Activated CD8-positive, alpha-beta memory T cell treated with anti-CD3 and anti-CD28 coated beads for 24 hours (primary cell): Measurements from ENCODE around the gene GEMIN4.
"Not testable (repeated sequence)": the region's sequence is repeated elsewhere in the genome, so short reads cannot be mapped to it uniquely, and the experiment has no call there.

Experiments used
- DNase-seq: peaks from one replicate; pipeline ENCODE4 v3.0.0-alpha.2; 2020

Gene GEMIN4

DNA sequence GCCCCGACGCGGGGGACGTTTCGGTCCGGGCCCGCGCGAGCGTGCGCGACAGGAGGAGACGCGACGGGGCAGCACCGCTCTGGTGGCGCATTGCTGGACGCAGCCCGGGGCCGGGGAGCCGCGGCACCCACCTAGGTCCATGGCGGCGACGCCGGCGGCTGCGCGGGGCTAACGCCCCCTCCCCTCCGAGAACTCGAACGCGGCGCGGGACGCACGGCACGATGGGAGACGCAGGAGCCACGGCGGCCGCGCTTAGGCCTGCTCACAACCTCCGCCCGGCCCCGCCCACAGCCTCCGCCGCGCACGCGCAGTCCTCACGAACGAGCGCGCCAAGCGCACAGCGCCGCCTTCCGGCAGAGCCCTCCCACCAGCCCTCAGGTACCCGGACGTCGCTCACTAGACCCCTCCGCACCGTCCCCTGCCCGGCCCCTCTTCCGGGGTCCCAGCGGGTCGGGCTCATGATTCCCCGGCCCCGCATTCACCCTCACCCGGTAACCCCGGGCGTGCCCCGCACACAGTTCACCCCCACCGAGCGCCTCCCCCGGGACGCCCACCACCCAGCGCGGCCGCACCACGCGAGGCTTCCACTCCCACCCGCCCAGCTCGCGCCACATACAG lies at the start of gene GEMIN4:
TSS of gene GEMIN4 (minus strand) at position 263 of the 618 bp plus-strand sequence. CDS start at position 141, 122 bp downstream.
- peak; percentile 100 for DNase-seq

DNA sequence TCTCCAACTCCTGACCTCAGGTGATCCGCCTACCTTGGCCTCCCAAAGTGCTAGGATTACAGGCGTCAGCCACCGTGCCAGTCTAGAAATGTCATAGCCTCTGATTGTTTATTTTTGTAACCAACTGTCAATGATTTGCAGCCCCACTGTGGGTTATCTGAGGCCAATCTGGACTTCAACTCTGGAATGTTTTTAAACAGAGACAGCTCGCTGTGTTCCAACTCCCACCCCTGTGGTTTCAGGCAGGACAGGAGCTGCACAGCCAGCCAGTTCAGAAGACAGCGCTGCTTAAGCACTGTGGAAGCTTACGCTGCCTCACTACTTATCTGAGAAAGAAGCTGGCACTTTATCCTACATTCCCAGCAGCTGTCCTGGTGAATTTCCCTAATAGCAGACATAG lies 49.6 kb upstream of the GEMIN4 start:
- DNase-seq = no peak

DNA sequence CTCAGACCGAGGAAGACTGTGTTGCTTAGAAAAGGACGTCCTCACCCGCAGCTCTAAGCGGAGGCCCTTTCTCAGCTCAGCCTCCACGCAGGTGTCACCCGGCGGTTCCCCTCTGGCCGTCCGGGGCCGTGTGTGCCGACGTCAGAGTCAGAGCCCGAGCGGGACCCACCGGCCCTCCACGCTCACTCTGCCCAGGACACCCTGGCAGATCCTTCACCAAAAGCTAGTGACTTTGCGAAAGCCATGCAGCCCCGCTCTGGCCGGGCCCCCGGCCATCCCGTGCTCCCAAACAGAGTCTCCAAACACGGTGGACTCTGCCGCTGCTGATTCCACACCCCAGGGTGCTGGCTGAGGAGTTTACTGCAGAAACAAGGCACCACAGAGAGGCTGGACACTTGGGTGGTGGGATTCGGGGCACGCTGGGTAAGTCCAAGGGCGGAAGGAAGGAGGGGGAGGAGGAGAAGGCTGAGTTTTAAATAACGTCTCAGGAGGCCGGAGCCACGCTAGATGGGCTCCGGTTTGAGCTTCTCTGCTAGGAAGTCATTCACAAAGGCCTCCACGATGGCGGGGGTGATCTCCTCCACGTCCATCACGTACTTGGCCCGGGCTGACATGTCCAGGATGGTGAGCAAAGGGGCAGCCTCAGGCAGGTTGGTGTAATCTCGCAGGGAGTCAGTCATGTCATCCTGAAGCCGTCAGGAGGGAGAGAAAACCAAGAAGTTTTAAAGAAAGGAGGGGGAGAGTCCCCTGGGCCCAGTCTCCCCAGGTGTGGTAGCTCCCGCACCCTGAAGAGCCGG lies 48.6 kb upstream of the GEMIN4 start:
- DNase-seq = no peak

DNA sequence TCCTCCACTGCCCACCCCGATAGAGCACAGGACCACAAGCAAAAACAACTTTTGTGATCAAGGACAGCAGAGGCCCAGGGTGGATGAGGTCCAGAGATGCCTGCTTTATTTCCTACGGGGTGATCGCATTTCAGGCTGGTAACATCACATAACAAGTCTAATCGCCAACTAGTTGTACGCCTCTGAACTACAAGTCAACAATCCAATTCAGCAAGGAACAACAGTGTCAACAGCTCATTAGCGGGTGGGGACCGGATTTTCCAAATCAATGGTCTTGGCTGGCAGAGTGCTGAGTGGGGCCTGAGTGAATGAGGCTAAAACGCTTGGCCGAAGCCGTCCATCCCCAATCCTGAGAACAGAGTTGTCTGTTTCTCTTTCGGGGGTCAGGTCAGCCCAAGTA lies 47.2 kb upstream of the GEMIN4 start:
- no peak for DNase-seq

DNA sequence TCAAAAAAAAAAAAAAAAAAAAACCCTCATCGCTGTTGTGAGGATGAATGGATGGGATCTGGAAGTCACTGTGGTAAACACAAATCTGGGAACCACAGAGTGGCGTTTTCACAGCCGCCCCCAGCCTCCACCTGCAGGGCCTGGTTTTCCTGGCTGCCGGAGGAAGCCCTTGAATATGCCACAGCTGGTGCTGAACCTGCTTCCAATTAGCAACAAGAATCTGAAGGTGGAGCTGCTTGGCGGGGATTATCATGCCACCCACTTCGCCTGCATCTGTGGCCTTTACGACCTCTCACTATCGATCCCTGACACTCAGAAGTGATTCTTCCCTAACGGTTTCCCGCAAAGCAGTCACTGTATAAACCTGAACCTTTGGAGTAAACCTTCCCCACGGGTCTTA lies 46.2 kb upstream of the GEMIN4 start:
- DNase-seq = no peak

DNA sequence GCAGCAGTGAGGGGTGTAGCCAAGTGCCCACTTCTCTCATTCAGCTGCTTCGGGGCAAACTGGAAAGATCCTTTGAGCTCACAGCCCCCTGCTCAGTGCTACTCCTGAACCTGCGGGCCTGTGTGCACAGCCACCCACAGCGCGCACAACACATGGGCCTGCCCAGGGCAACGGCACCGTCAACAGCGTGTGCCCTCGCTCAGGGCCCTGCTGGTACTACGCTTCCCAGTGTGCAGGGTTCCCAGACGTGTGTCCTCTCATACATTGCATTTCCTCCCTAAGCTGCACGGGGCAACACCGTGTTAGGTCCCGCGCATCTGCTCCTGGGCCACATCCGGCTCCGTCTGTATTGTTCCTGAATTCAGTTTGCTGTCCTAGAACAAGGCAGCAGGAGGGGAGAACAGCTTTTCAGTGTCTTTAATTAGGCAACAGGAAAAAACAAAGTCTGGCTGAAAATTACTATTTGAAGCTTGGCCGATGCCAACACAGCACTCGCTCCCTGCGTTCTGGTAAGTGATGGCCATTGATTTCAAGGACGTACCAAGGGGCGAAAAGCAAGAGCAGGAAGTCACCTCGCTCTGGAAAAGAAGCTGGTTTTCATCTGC lies 45.3 kb upstream of the GEMIN4 start:
- no peak for DNase-seq

DNA sequence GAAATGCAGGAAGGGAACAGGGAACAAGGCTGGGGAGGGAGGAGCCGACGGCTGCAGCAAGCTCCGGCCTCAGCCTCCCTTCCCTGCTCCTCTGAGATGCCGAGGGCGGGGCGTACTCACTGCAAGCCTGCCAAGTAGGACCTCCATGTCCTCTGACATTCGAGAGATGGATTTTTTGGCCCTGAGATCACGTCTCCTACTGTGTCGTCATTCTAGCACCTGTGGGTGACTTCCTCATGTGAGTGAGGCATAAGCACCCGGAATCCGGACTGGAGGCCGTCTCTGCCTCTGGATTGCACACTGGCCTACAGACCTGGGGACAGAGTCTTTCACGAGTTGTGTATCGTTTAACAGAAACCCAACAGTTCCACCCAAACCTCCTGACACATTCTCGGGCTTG lies 44.5 kb upstream of the GEMIN4 start:
- DNase-seq = no peak

DNA sequence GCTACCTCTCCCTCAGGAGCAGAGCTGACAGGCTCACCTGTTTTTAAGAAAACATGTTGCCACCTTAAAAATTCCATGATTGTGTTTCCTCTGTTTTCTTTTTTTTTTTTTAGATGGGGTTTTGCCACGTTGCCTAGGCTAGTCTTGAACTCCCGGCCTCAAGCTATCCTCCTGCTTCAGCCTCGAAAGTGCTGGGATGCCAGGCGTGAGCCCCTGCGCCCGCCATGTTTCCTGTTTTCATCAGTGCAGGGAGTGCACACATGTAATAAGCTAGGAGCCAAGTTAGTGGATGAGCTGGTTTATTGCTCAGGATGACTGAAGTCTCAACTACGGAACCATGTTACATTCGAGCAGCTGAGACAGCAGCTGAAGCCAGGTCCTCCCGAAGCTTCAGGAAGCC lies 43.7 kb upstream of the GEMIN4 start:
- DNase-seq = no peak

DNA sequence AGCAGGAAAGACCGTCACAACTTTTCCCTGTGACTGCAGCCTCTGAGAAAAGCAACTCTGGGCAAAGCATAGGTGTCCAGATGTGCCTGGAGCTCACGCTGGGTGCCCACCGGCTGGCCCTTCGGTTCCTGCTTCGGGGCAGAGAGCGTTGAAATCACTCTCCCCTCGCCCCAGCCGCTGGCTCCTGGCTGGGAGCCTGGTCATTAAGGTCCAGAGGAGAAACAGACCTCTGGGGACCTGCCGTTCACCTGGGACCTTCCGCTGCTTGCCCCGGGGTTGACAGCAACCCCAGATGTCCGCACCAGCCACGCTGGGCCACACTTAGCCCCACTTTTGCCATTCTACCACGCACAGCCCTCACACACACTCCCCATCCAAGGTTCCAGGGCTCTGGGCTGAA lies 43.2 kb upstream of the GEMIN4 start:
- no peak for DNase-seq

DNA sequence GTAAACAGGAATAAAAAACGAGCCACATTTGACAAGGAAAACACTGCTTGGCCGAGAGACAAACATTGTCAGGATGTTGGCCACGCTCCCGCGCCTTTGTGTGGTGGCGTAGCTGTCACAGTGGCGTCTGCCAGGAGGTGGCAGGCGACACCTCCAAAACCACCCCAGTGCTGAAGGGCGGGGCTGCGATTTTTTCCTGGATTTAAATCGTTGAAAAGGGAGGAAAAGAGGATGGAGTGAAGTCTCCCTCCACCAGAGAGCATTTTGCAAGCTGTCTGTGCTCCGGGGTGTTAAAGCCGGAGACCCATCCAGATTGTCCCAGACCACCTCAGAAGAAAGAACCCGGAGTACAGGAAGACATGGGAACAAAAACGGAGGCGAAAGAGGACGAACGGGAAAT lies 42.8 kb upstream of the GEMIN4 start:
- DNase-seq = no peak

DNA sequence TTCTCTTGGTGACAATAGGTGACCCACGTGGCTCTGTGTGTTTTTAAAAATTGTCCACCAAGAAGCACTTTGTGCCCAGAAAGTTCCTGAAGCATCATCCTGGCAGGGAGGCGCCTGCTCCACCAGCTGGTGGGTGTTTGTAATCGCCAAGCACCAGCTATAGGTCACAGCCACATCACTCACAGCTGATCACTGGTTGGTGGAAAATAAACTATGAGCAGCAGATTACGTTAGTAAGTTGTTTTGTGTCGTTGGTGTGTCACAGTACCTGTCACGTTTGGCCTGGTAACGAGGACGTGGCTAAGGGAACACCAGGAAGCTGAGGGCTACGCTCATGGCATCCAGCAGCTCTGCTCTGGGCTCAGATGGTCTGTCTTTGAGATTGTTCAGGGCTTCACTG lies 40.2 kb upstream of the GEMIN4 start:
- no peak for DNase-seq

DNA sequence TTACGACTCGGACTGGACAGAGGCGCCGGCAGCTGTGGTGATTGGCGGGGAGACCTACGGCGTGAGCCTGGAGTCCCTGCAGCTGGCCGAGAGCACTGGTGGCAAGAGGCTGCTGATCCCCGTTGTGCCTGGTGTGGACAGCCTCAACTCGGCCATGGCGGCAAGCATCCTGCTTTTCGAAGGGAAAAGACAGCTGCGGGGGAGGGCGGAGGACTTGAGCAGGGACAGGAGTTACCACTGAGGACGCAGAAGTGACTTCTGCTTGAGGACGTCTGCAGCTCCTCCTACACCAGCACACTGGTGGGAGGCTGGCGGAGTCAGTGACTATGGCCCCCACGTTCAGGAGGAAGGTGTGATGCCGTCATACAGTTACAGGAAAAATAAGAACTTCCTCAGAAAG lies 39.8 kb upstream of the GEMIN4 start:
- DNase-seq = no peak

DNA sequence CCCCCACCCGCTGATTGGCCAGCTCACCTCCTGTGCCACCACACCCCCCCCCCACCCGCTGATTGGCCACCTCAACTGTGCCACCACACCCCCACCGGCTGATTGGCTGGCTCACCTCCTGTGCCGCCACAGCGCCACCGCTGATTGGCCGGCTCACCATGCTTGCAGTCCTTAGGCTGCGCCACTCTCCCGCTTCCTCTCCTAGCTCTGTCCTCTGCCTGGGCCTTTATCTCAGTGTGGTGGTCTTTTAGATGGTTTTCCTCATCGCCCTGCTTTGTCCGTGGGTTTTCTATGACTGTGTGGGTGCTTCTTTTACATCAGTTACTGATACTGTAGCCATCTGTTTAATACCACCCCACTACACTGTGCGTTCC lies 38.8 kb upstream of the GEMIN4 start:
- DNase-seq = not testable (repeated sequence)

DNA sequence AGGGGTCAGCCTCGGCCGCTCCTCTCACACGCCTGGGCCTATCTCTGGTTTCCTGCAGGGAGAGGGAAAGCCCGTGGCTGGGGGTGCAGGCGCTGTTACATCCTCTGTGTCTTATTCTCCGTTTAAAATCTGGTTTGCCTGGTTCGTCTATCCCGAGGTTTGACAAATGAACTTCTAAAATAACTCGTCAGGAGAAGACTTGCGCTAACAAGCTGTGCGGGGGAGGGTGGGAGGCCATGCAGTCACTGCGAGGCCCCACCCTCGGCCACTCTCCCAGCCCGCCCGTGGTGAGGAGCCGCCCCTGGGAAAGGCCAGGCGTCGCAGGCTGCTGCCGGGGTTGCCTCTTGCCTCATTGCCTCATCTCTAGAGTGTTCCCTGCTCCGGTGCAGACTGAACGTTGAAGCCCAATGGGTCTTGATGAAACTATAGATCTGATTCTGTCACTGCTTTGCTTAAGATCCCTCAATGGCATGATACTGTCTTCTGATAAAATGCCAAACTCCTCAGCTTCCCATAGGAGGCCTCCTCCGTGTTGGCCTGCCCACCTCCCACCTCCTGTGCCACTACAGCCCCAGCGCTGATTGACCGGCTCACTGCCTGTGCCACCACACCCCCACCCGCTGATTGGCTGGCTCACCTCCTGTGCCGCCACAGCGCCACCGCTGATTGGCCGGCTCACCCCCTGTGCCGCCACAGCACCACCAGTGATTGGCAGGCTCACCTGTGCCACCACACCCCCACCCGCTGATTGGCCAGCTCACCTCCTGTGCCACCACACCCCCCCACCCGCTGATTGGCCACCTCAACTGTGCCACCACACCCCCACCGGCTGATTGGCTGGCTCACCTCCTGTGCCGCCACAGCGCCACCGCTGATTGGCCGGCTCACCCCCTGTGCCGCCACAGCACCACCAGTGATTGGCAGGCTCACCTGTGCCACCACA lies 38.1 kb upstream of the GEMIN4 start:
- DNase-seq = not testable (repeated sequence)

DNA sequence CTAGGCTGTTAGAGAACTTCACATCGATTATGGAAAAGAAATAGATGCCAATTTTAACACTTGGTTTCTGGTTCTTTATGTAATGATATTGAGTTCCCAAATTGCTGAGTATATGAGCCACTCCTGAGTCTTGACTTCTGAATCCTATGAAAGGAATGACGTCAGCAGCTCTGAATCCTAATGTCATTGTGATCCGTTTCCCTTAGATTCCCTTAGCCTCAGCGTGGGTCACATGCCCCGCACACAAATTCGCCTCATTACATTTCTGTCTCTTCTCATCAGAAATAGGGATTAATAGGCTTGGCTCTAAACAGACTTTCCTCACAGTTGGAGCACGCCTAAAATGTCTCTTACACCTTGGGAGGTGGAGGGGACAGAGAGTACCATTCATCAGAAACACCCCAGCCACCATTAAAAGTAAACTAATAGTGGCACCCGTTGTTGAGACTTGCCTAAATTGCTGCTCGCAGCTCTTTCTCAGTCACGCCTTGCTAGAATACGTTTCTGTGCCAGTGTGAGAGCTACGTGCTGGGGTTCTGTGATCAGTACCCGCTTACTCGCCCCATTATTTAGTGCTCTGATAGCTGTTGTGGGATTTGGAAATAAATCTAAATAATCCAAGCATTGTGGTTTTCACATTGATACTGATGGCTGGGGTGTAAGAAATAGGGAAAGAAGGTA lies 37.2 kb upstream of the GEMIN4 start:
- no peak for DNase-seq

DNA sequence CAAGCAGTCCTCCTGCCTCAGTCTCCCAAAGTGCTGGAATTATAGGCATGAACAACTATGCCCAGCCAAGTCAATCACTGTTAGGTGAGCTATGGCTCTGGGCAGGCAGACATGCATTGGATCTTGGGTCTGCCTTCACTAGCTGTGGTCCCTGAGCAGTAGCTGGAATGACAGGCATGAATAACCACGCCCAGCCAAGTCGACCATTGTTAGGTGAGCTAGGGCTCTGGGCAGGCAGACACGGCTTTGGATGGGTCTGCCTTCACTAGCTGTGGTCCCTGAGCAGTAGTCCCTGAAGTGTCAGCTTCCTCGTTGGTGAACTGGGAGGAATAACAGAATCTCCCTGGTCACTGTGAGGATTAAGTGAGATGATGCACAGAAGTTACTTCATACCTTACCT lies 36.5 kb upstream of the GEMIN4 start:
- DNase-seq = no peak

DNA sequence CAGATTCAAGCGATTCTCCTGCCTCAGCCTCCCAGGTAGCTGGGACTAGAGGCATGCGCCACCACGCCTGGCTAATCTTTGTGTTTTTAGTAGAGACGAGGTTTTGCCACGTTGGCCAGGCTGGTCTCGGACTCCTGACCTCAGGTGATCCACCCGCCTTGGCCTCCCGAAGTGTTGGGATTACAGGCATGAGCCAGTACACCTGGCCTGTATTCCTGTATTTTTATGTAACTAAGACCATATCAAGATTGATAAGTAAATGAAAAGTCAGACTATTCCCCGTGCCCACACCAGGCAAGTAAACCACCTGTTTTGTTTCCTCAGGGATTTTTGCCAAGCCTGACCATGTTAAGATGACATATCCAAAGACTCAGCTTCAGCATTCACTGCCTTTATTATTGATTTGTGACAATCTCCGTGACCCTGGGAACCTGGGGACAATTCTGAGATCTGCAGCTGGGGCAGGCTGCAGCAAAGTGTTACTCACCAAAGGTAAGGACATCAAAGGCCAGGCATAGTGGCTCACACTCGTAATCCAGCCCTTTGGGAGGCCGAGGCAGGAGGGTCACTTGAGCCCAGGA lies 35.7 kb upstream of the GEMIN4 start:
- DNase-seq = no peak

DNA sequence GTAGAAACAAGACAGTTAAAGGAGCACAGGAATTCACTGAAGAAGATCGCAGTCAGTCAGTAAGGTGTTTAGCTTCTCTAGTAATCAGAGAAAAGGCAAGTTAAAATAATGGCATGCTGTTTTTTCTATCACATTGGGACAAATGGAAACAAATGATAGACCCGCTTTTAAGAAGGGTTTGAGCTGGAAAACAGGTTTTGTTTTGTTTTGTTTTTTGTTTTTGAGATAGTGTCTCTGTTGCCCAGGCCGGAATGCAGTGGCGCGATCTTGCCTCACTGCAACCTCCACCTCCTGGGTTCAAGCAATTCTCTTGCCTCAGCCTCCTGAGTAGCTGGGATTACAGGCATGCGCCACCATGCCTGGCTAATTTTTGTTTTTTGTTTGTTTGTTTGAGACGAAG lies 33.8 kb upstream of the GEMIN4 start:
- not testable (repeated sequence) for DNase-seq

DNA sequence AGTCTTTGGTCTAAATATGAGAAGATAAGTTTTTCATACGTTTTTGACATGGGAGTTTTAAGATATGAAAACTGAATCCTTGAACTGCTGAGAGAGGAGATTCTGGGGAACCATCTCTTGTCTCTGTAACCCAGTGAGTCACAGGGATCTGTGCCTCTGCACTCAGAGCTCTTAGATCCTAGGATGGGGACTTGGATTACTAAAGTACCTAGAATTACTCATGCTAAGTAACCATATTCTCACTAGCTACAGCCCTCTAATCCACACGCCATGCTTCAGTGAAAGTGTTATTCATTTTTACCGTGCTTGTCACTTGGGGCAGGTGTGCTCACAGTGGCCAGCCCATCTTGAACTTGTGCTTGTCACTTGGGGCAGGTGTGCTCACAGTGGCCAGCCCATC lies 32.1 kb upstream of the GEMIN4 start:
- DNase-seq = no peak

DNA sequence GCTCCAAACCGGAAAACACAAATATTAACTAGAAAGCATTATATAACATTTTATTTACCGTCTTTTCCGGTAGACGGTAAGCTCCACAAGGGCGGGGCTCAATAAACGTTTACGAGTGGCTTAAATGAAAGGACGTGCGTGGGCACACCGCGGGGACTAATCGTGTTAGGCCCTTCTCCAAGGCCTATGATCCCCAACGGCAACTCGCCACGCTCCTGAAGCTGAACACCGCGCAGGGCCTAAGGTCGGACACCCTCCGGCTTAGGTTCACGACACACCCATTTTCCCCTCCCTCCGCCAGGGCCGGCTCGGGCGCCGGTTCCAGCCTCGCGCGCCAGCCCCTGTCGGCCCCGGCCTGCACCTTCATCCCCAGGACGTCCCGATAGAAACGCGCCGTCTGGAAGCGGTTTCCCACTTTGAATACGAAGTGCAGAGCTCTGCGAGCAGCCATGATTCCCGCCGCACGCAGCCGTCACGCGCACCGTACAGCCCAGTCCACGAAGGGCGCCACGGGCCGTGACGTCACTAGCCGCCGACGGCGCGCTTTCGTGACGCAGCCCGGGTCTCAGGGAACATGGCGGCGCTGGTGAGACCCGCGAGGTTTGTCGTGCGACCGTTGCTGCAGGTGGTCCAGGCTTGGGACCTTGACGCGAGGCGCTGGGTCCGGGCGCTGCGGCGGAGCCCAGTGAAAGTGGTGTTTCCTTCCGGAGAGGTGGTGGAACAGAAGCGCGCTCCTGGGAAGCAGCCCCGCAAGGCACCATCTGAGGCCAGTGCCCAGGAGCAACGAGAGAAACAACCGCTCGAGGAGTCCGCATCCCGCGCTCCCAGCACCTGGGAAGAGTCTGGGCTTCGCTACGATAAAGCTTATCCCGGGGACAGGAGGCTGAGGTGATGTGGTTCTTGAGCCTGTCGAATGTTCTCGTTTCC lies 30.0 kb upstream of the GEMIN4 start, which contains the start of the genes GLOD4 and MRM3:
TSS of gene GLOD4 (minus strand) at position 476 of the 927 bp plus-strand sequence. CDS start at position 451, 25 bp downstream.
TSS of gene MRM3 (plus strand) at position 549 of the 927 bp plus-strand sequence. CDS start at position 575, 26 bp downstream.
- peak; percentile 100 for DNase-seq

DNA sequence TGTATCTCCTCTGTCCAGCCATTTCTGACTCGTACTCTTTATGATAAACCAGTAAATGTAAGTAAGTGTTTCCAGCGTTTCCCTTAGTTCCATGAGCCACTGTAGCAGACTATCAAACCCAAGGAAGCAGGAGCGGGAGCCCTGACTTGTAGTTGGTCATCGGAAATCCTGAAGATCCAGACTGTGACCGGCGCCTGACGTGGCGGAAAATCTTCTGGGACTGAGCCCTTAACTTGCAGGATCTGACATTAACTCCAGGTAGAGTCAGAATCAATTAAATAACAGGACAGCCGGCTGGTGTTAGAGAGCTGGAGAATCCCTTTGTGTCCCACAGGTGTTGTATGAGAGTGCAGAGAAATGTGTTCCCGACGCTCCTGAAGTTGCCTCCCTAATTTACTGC lies 26.0 kb upstream of the GEMIN4 start:
- DNase-seq = no peak
